Measurements from ENCODE around the gene PDE1A.

DNA sequence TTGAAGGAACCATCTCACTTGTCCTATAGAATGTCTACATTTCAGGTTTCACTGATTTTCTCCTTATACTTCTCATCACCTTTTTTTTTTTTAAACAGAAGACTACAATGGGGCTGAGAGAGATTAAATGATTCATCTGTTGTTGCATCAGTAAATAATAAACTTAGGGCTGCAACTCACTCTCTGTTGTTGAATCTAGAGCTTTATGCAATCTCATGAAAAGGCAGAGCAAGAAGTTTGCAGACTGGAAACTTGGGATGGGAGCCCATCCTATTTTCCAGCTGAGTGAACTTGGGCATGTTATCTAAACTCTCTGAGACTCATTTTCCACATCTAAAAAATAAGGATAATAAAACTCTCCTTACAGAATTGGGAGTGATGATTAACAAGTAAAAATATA, 58.4 kb downstream of the PDE1A start:
- TF ChIP-seq ZNF274 (IDR thresholded peaks at IDR 0.05; ENCODE audit: low read depth, low read length) (no peak), SUZ12 (IDR thresholded peaks at IDR 0.05; ENCODE audit: extremely low read depth, insufficient read depth, insufficient read length) (no peak), YY1 (IDR thresholded peaks at IDR 0.05; ENCODE audit: insufficient read depth, insufficient read length) (no peak)
